ENCODE measurements around the gene CMC4. TPM values are rescaled to one million over a fixed set of nuclear protein-coding genes. Genes with fewer than 3 reads are reported as not detected.
A peak's percentile ranks its signal among the peaks of the same experiment; 100 is the strongest.

Gene CMC4
- total and polyA plus RNA-seq, 9 of the 15 experiments (the other 6 are each of a cell fraction or from before 2014, with no cell fraction given): 3.5 to 16.9 (median 8.2) TPM

DNA sequence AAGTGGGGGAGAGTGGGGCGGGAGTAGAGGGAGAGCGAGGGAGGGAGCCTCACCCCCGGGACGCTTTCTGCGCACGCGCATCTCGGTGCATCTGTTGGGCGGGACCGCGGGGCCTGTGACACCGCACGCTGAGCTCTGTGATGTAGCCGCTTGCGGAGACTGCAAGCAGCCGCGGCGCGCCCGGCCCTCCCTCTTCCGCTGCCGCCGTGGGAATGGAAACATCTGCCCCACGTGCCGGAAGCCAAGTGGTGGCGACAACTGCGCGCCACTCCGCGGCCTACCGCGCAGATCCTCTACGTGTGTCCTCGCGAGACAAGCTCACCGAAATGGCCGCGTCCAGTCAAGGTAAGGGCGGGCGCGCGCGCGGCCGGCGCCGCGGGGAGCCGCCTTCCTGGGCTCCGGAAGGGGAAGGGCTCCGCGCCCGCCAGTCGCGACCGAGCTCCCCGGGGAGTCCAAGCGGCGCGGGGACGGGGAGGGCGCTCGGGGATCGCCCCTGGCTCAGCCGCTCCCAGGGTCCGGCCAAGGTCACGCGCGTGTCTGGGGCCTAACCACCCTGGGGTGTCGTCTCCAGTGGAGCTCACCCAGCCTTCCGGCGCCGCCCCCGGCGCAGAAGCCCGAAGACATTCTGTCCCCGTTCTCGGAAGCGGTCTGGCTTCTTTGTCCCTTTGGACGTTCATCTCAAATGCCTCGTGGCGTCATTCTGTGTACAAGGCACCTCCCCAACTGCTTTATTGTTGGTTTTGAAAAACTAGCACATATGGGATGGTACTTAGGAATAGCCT, 44.0 kb downstream of the CMC4 start, which contains the start of gene FUNDC2 (continued):
- TF ChIP-seq, protein P1, sequence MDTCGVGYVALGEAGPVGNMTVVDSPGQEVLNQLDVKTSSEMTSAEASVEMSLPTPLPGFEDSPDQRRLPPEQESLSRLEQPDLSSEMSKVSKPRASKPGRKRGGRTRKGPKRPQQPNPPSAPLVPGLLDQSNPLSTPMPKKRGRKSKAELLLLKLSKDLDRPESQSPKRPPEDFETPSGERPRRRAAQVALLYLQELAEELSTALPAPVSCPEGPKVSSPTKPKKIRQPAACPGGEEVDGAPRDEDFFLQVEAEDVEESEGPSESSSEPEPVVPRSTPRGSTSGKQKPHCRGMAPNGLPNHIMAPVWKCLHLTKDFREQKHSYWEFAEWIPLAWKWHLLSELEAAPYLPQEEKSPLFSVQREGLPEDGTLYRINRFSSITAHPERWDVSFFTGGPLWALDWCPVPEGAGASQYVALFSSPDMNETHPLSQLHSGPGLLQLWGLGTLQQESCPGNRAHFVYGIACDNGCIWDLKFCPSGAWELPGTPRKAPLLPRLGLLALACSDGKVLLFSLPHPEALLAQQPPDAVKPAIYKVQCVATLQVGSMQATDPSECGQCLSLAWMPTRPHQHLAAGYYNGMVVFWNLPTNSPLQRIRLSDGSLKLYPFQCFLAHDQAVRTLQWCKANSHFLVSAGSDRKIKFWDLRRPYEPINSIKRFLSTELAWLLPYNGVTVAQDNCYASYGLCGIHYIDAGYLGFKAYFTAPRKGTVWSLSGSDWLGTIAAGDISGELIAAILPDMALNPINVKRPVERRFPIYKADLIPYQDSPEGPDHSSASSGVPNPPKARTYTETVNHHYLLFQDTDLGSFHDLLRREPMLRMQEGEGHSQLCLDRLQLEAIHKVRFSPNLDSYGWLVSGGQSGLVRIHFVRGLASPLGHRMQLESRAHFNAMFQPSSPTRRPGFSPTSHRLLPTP (IDR thresholded peaks at IDR 0.05; ENCODE audit: borderline replicate concordance, extremely low read depth, insufficient read length): no peak
- no peak for TF ChIP-seq MTF1 (CRISPR knock-in tag; IDR thresholded peaks at IDR 0.05; ENCODE audit: borderline replicate concordance)
- peak; percentile 54; the same call in 1 of the 2 replicates for TF ChIP-seq NR2C2 (CRISPR knock-in tag; IDR thresholded peaks at IDR 0.05)
- TF ChIP-seq NR2C2 (tag; IDR thresholded peaks at IDR 0.05): peak; percentile 40; the same call in 1 of the 2 replicates
- no peak for TF ChIP-seq SRSF7 (optimal IDR thresholded peaks at IDR 0.05; ENCODE audit: low read depth, low read length)
- TF ChIP-seq ZFP91 (CRISPR knock-in tag; IDR thresholded peaks at IDR 0.05): no peak
- TF ChIP-seq ZNF707 (CRISPR knock-in tag; conservative IDR thresholded peaks at IDR 0.05): no peak
- TF ChIP-seq PHB2 (IDR thresholded peaks at IDR 0.05; ENCODE audit: low read depth): no peak
- no peak for TF ChIP-seq KLF6 (CRISPR knock-in tag; IDR thresholded peaks at IDR 0.05; ENCODE audit: borderline replicate concordance)
- no peak for TF ChIP-seq THAP7 (CRISPR knock-in tag; IDR thresholded peaks at IDR 0.05)
- no peak for TF ChIP-seq TAF15 (IDR thresholded peaks at IDR 0.05; ENCODE audit: low read depth, low read length)
- no peak for TF ChIP-seq HOMEZ (CRISPR knock-in tag; IDR thresholded peaks at IDR 0.05)
- TF ChIP-seq ARHGAP35 (IDR thresholded peaks at IDR 0.05; ENCODE audit: partially characterized antibody): peak; percentile 71
- peak; percentile 75 for TF ChIP-seq ETS1 (conservative IDR thresholded peaks at IDR 0.05; ENCODE audit: control insufficient read depth, low read depth, low read length)
- TF ChIP-seq, protein P2, sequence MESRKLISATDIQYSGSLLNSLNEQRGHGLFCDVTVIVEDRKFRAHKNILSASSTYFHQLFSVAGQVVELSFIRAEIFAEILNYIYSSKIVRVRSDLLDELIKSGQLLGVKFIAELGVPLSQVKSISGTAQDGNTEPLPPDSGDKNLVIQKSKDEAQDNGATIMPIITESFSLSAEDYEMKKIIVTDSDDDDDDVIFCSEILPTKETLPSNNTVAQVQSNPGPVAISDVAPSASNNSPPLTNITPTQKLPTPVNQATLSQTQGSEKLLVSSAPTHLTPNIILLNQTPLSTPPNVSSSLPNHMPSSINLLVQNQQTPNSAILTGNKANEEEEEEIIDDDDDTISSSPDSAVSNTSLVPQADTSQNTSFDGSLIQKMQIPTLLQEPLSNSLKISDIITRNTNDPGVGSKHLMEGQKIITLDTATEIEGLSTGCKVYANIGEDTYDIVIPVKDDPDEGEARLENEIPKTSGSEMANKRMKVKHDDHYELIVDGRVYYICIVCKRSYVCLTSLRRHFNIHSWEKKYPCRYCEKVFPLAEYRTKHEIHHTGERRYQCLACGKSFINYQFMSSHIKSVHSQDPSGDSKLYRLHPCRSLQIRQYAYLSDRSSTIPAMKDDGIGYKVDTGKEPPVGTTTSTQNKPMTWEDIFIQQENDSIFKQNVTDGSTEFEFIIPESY (CRISPR knock-in tag; IDR thresholded peaks at IDR 0.05): no peak
